Glutamatergic neuron (in vitro differentiated cells): Measurements from ENCODE around the gene ABHD4. TPM values are rescaled to one million over a fixed set of nuclear protein-coding genes. Genes with fewer than 3 reads are reported as not detected.
"Not testable (repeated sequence)": the region's sequence is repeated elsewhere in the genome, so short reads cannot be mapped to it uniquely, and the experiment has no call there.

Experiments used
- DNase-seq: peaks from one replicate; pipeline ENCODE4 v3.0.0; 2022
- H3K27ac Mint-ChIP-seq: one replicate; pipeline ENCODE4 v1.8.0; 2020; ENCODE audit warnings: mild to moderate bottlenecking, mixed read lengths, inconsistent platforms; ENCODE audit not compliant: unreplicated experiment
- H3K27me3 Mint-ChIP-seq: one replicate; pipeline ENCODE4 v1.8.0; 2020; ENCODE audit warnings: mild to moderate bottlenecking, moderate library complexity, mixed read lengths, inconsistent platforms; ENCODE audit not compliant: unreplicated experiment
- H3K36me3 Mint-ChIP-seq: one replicate; pipeline ENCODE4 v1.8.0; 2020; ENCODE audit warnings: mild to moderate bottlenecking, mixed read lengths, inconsistent platforms; ENCODE audit not compliant: unreplicated experiment
- H3K4me1 Mint-ChIP-seq: one replicate; pipeline ENCODE4 v1.8.0; 2020; ENCODE audit warnings: mild to moderate bottlenecking, low read depth, mixed read lengths, inconsistent platforms; ENCODE audit not compliant: unreplicated experiment
- H3K4me3 Mint-ChIP-seq: one replicate; pipeline ENCODE4 v1.8.0; 2020; ENCODE audit warnings: mild to moderate bottlenecking, mixed read lengths, inconsistent platforms; ENCODE audit not compliant: unreplicated experiment
- H3K9me3 Mint-ChIP-seq: one replicate; pipeline ENCODE4 v1.8.0; 2020; ENCODE audit warnings: mild to moderate bottlenecking, moderate library complexity, mixed read lengths, inconsistent platforms; ENCODE audit not compliant: unreplicated experiment
- total RNA-seq: library from RNA; stranded (reverse); fragmentation: NEBNext Ultra II Directional; extraction: Animal tissue kit (Norgen Biotek cat#: 25700); gene quantifications from one replicate; pipeline ENCODE4 v1.2.1, GENCODE V29; 2021; ENCODE audit not compliant: unreplicated experiment
- TF ChIP-seq, protein P1 (sequence below): fragments of 200-600 bp; sonication (generic); IDR thresholded peaks from one replicate; pipeline ENCODE4 v1.5.0; 2021; ENCODE audit not compliant: partially characterized antibody, unreplicated experiment

Gene ABHD4
- total RNA-seq, 1 donor from 2014 or later = 8.1 TPM

DNA sequence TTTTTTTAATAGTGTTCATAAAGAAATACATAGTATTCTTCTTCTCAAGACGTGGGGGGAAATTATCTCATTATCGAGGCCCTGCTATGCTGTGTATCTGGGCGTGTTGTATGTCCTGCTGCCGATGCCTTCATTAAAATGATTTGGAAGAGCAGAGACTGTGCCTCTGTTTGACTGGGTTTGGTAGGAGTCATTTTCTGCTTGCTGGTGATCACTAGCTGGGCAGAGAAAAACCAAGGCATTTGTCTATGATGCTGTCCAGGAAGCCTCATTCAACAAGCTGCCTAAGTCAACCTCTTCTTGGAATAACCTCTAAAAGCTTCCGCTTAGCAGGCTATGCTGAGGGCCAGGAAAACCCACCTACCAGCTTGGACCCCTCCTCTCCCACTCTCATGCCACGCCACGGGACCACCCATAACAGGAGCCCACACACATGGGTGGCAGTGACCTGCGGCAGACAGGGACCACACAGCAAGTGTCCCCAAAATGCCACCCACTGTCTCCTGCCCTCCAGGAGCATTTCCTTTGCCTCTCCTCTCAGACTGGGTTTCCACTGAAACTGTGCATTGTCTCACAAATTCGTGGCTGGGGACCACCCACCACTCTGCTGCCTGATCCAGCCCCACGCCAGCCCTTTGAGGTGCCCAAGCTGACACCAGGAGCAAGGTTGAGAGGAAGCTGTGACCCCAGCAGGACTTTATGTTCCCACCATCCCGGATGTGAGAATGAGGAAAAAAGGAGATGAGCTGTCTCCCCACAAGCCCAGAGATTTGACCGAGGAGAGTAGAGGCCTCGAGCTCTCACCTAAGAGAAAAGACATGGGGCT lies 45.9 kb upstream of the ABHD4 start:
- Mint-ChIP-seq H3K4me3 (no peak overlapping the region), H3K36me3 (no peaks in the 10 kb centered on the region), H3K4me1 (peaks cover 10% of the 10 kb centered on the region), H3K9me3 (peaks cover 2% of the 10 kb centered on the region), H3K27me3 (peaks cover 12% of the 10 kb centered on the region), H3K27ac (no peak overlapping the region)
- TF ChIP-seq, protein P1, sequence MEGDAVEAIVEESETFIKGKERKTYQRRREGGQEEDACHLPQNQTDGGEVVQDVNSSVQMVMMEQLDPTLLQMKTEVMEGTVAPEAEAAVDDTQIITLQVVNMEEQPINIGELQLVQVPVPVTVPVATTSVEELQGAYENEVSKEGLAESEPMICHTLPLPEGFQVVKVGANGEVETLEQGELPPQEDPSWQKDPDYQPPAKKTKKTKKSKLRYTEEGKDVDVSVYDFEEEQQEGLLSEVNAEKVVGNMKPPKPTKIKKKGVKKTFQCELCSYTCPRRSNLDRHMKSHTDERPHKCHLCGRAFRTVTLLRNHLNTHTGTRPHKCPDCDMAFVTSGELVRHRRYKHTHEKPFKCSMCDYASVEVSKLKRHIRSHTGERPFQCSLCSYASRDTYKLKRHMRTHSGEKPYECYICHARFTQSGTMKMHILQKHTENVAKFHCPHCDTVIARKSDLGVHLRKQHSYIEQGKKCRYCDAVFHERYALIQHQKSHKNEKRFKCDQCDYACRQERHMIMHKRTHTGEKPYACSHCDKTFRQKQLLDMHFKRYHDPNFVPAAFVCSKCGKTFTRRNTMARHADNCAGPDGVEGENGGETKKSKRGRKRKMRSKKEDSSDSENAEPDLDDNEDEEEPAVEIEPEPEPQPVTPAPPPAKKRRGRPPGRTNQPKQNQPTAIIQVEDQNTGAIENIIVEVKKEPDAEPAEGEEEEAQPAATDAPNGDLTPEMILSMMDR = no peak
- no peak for DNase-seq

DNA sequence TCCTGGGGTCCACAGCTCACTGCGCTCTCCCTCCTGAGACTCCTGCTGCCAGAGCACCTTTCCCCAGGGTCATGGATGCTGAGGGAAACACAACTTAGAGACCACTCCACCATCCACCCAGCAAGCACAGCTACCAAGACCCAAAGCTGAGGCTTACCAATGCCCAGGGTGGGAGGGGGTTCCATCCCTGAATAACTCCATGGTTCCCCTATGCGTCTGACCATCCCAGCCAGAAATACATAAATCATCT lies 45.3 kb upstream of the ABHD4 start:
- TF ChIP-seq, protein P1 = no peak
- H3K27me3 Mint-ChIP-seq = peaks cover 15% of the 10 kb centered on the region
- H3K27ac Mint-ChIP-seq = no peak overlapping the region
- H3K4me3 Mint-ChIP-seq = no peak overlapping the region
- H3K9me3 Mint-ChIP-seq = peaks cover 6% of the 10 kb centered on the region
- DNase-seq = no peak
- H3K36me3 Mint-ChIP-seq = no peaks in the 10 kb centered on the region
- peaks cover 10% of the 10 kb centered on the region for H3K4me1 Mint-ChIP-seq

DNA sequence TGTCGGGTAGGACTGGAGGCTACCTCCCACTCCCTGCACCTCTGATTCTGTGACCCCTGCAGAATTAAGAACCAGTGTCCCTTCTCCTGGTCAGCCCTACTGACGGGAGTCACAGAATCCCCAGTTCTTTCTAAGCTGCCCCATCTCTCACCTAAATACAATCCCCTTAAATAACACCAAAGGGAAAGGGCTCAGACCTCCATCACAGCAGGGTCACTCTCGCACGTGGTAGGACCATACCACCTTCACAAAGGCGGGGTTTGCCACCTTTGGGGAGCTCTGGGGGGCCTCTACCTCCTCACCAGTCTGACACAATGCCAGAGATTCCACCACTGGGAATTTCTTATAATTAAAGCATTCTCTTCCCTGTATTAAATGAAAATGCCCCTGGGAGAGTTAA lies 44.7 kb upstream of the ABHD4 start:
- Mint-ChIP-seq H3K27ac (no peak overlapping the region), H3K4me1 (peaks cover 10% of the 10 kb centered on the region), H3K36me3 (no peaks in the 10 kb centered on the region), H3K27me3 (peaks cover 10% of the 10 kb centered on the region), H3K4me3 (no peak overlapping the region), H3K9me3 (peaks cover 7% of the 10 kb centered on the region)
- TF ChIP-seq, protein P1 = no peak
- no peak for DNase-seq

DNA sequence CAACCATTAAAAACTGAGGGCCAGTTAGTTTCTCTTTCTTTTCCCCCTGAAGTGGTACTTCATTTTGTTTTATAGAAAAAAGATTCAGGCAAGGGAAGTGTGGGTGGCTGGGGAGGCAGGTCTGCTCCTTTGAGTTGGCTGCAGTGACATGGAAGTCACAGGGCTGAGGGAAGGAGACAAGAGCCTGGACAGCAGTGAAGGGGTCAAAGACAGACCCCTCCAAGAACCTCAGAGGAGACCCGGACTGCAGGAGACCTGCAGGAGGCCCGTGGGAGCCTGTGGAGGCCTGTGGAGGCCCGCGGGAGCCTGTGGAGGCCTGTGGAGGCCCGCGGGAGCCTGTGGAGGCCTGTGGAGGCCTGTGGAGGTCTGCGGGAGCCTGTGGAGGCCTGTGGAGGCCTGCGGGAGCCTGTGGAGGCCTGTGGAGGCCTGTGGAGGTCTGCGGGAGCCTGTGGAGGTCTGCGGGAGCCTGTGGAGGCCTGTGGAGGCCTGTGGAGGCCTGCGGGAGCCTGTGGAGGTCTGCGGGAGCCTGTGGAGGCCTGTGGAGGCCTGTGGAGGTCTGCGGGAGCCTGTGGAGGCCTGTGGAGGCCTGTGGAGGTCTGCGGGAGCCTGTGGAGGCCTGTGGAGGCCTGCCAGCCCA lies 44.1 kb upstream of the ABHD4 start:
- not testable (repeated sequence) for H3K36me3 Mint-ChIP-seq, DNase-seq, H3K9me3 Mint-ChIP-seq, H3K4me3 Mint-ChIP-seq, H3K27me3 Mint-ChIP-seq, H3K27ac Mint-ChIP-seq
- peaks cover 10% of the 10 kb centered on the region for H3K4me1 Mint-ChIP-seq

DNA sequence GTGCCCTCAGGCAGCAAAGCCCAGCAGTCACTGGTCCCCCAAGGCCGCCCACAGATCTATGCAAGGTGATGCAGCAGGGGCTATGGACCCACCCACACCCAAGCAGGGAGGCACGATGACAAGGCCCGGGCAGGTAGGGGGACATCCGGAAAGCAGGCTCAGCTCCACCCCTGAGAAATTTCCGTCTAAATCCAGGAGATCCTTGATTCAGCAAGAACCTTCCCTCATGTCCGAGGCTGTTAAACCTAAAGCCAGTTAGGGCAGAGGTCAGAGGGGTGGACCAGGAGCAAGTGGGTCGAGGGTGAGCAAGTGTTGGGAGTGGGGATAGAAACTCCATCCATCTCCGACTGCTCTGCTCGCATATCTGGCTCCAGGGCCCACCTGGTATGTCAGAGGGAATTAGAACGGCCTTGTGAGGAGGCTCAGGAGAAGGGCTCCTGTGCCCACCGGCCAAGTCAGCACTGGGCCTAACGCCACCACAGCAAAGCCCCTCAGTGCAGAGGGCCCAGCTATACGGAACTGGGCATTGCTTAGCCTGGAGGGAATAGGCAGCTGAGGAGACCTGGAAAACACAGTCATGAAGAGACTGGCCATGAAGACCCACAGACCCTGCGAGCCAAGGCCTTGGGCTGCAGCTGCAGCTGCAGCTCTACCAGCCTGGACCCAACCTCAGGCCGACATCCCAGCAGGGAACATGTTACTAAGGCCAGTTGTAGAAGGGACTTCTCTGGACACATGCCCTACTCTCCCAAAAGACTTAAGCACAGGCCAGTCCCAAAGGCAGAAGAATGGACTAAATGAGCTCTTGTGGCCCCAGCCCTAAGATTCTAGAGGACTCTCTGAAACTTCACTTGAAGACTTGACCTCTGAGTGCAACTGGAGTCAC lies 43.4 kb upstream of the ABHD4 start:
- Mint-ChIP-seq H3K27me3 (peaks cover 8% of the 10 kb centered on the region), H3K9me3 (peaks cover 7% of the 10 kb centered on the region), H3K36me3 (no peaks in the 10 kb centered on the region), H3K4me3 (no peak overlapping the region), H3K27ac (no peak overlapping the region), H3K4me1 (peaks cover 10% of the 10 kb centered on the region)
- TF ChIP-seq, protein P1 = no peak
- DNase-seq = no peak
